ENCODE measurements around the gene RTEL1. TPM values are rescaled to one million over a fixed set of nuclear protein-coding genes. Genes with fewer than 3 reads are reported as not detected.

RTEL1 gene
- total RNA-seq, 1 donor from 2014 or later = 17.6 TPM

- DNase-seq (ENCODE audit: low spot score) = no peak
Observed at GRCh38 chr20:63689046-63690002, 31.2 kb downstream of the RTEL1 start.

GRCh38 chr20:63690003-63690897, 32.1 kb downstream of the RTEL1 start:
- DNase-seq (ENCODE audit: low spot score) = no peak

GRCh38 chr20:63690898-63691710, 33.0 kb downstream of the RTEL1 start:
- no peak for DNase-seq (ENCODE audit: low spot score)

- no peak for DNase-seq (ENCODE audit: low spot score)
Observed at GRCh38 chr20:63691711-63692435, 33.8 kb downstream of the RTEL1 start.

GRCh38 chr20:63692436-63693082, 34.4 kb downstream of the RTEL1 start:
- DNase-seq (ENCODE audit: low spot score) = no peak

- no peak for DNase-seq (ENCODE audit: low spot score)
Observed at GRCh38 chr20:63693083-63693732, 35.1 kb downstream of the RTEL1 start.

- DNase-seq (ENCODE audit: low spot score) = no peak
Observed at GRCh38 chr20:63693733-63694583, 35.8 kb downstream of the RTEL1 start.

- DNase-seq (ENCODE audit: low spot score) = no peak
Observed at GRCh38 chr20:63694584-63695423, 36.7 kb downstream of the RTEL1 start.

- DNase-seq (ENCODE audit: low spot score) = no peak
Observed at GRCh38 chr20:63695424-63696305, 37.6 kb downstream of the RTEL1 start.

GRCh38 chr20:63696306-63696627, 38.2 kb downstream of the RTEL1 start:
- no peak for DNase-seq (ENCODE audit: low spot score)

- no peak for DNase-seq (ENCODE audit: low spot score)
Observed at GRCh38 chr20:63696628-63697356, 38.7 kb downstream of the RTEL1 start, which contains the start of gene TNFRSF6B. TNFRSF6B (plus strand) TSS chr20:63696652; CDS start chr20:63696768, 116 bp downstream.

- no peak for DNase-seq (ENCODE audit: low spot score)
Observed at GRCh38 chr20:63697357-63697867, 39.3 kb downstream of the RTEL1 start.

GRCh38 chr20:63697868-63698545, 39.9 kb downstream of the RTEL1 start:
- DNase-seq (ENCODE audit: low spot score) = no peak

- no peak for DNase-seq (ENCODE audit: low spot score)
Observed at GRCh38 chr20:63698739-63699465, 40.8 kb downstream of the RTEL1 start.

Measured in umbilical cord (tissue), 2 donors.